Measurements from ENCODE around the gene CYP4F11. TPM values are rescaled to one million over a fixed set of nuclear protein-coding genes. Genes with fewer than 3 reads are reported as not detected.

The CYP4F11 gene
- total RNA-seq, 1 donor from 2014 or later = 3.5 TPM

- intact Hi-C loops (cut with DNase I) = no loop called here
These were observed 62.8 kb downstream of the CYP4F11 start for GRCh38 chr19:15871570-15871969.

GRCh38 chr19:15869873-15870272, 64.5 kb downstream of the CYP4F11 start:
- H3K36me3 ChIP-seq = no peaks in the 10 kb centered on the region
- no peak overlapping the region for H3K4me3 ChIP-seq
- ATAC-seq = no peak
- no peaks in the 10 kb centered on the region for H3K4me1 ChIP-seq
- no peak for DNase-seq
- no peak overlapping the region for H3K27ac ChIP-seq
- no peak for TF ChIP-seq CTCF (IDR thresholded peaks at IDR 0.05)
- intact Hi-C loops (cut with DNase I) = no loop called here
- H3K9me3 ChIP-seq = no peaks in the 10 kb centered on the region
- peaks cover 14% of the 10 kb centered on the region for H3K27me3 ChIP-seq (ENCODE audit: low read depth)

More at GRCh38 chr19:15871570-15871969, 62.8 kb downstream of the CYP4F11 start:
- Histone ChIP-seq H3K27me3 (ENCODE audit: low read depth) (peaks cover 14% of the 10 kb centered on the region), H3K36me3 (no peaks in the 10 kb centered on the region), H3K4me3 (no peak overlapping the region), H3K4me1 (no peaks in the 10 kb centered on the region), H3K9me3 (no peaks in the 10 kb centered on the region), H3K27ac (no peak overlapping the region)
- ATAC-seq (no peak), DNase-seq (peak; percentile 51)
- no peak for TF ChIP-seq CTCF (IDR thresholded peaks at IDR 0.05)

GRCh38 chr19:15869109-15869555, 65.2 kb downstream of the CYP4F11 start:
- Histone ChIP-seq H3K27ac (no peak overlapping the region), H3K4me3 (no peak overlapping the region), H3K4me1 (no peaks in the 10 kb centered on the region), H3K36me3 (no peaks in the 10 kb centered on the region), H3K9me3 (no peaks in the 10 kb centered on the region), H3K27me3 (ENCODE audit: low read depth) (peaks cover 14% of the 10 kb centered on the region)
- DNase-seq (no peak), ATAC-seq (peak; percentile 92 to 94)
- TF ChIP-seq CTCF (IDR thresholded peaks at IDR 0.05) = peak; percentile 69
- intact Hi-C loops (cut with DNase I) = no loop called here

- DNase-seq = no peak
- H3K27ac ChIP-seq = no peak overlapping the region
- intact Hi-C loops (cut with DNase I) = no loop called here
These were observed 67.7 kb downstream of the CYP4F11 start for GRCh38 chr19:15866636-15867035.

GRCh38 chr19:15864824-15865223, 69.5 kb downstream of the CYP4F11 start:
- intact Hi-C loops (cut with DNase I) = no loop called here
- TF ChIP-seq CTCF (IDR thresholded peaks at IDR 0.05) = no peak
- DNase-seq (no peak), ATAC-seq (no peak)
- H3K27ac ChIP-seq = no peak overlapping the region
- H3K27me3 ChIP-seq (ENCODE audit: low read depth) = peaks cover 5% of the 10 kb centered on the region
- no peaks in the 10 kb centered on the region for H3K4me1 ChIP-seq
- H3K9me3 ChIP-seq = no peaks in the 10 kb centered on the region
- H3K36me3 ChIP-seq = no peaks in the 10 kb centered on the region
- H3K4me3 ChIP-seq = no peak overlapping the region

More at GRCh38 chr19:15866636-15867035, 67.7 kb downstream of the CYP4F11 start:
- Histone ChIP-seq H3K36me3 (no peaks in the 10 kb centered on the region), H3K4me1 (no peaks in the 10 kb centered on the region), H3K9me3 (no peaks in the 10 kb centered on the region), H3K27me3 (ENCODE audit: low read depth) (peaks cover 14% of the 10 kb centered on the region), H3K4me3 (no peak overlapping the region)
- TF ChIP-seq CTCF (IDR thresholded peaks at IDR 0.05) = no peak
- ATAC-seq = no peak

GRCh38 chr19:15863272-15863671, 71.1 kb downstream of the CYP4F11 start:
- DNase-seq (no peak), ATAC-seq (peak in 1 of 2 donors; percentile 19)
- intact Hi-C loops (cut with DNase I) = no loop called here
- Histone ChIP-seq H3K27me3 (ENCODE audit: low read depth) (peaks cover 5% of the 10 kb centered on the region), H3K27ac (no peak overlapping the region), H3K4me1 (no peaks in the 10 kb centered on the region), H3K9me3 (no peaks in the 10 kb centered on the region), H3K4me3 (no peak overlapping the region), H3K36me3 (no peaks in the 10 kb centered on the region)
- no peak for TF ChIP-seq CTCF (IDR thresholded peaks at IDR 0.05)

Measured in lower lobe of right lung (tissue), 2 donors.